Trophoblast cell (in vitro differentiated cells and primary cell): ENCODE results near the gene RXFP2. TPM values are rescaled to one million over a fixed set of nuclear protein-coding genes. Genes with fewer than 3 reads are reported as not detected.

Experiments
- DNase-seq, 2 donors: peaks; one replicate each; pipeline ENCODE4 v3.0.0-alpha.2; 2016
- H2AFZ ChIP-seq: 2 replicates; pipeline ENCODE4 v1.6.1; 2013; ENCODE audit warnings: low read length, moderate library complexity, mild to moderate bottlenecking; ENCODE audit not compliant: insufficient read depth, poor library complexity
- H2AK5ac ChIP-seq: 2 replicates; pipeline ENCODE4 v1.6.1; 2013; ENCODE audit warnings: mild to moderate bottlenecking, low read length
- H2BK120ac ChIP-seq: 2 replicates; pipeline ENCODE4 v1.6.1; 2013; ENCODE audit warnings: low read length, mild to moderate bottlenecking, moderate library complexity; ENCODE audit not compliant: insufficient read depth, poor library complexity
- H2BK12ac ChIP-seq: 2 replicates; pipeline ENCODE4 v1.6.1; 2013; ENCODE audit warnings: mild to moderate bottlenecking, low read length, moderate library complexity
- H2BK5ac ChIP-seq: 2 replicates; pipeline ENCODE4 v1.6.1; 2013; ENCODE audit warnings: low read length, low read depth, moderate library complexity, mild to moderate bottlenecking; ENCODE audit not compliant: poor library complexity
- H3K14ac ChIP-seq: 2 replicates; pipeline ENCODE4 v1.6.1; 2013; ENCODE audit warnings: mild to moderate bottlenecking, low read length
- H3K18ac ChIP-seq: 2 replicates; pipeline ENCODE4 v1.6.1; 2013; ENCODE audit warnings: mild to moderate bottlenecking, low read length
- H3K23ac ChIP-seq: 2 replicates; pipeline ENCODE4 v1.6.1; 2013; ENCODE audit warnings: low read length
- H3K27ac ChIP-seq: 2 replicates; pipeline ENCODE4 v1.5.1; 2013; ENCODE audit warnings: low read depth, mild to moderate bottlenecking, inconsistent platforms, low read length, moderate library complexity
- H3K27me3 ChIP-seq: 2 replicates; pipeline ENCODE4 v1.6.1; 2013; ENCODE audit warnings: inconsistent platforms, mild to moderate bottlenecking, low read length, moderate library complexity; ENCODE audit not compliant: insufficient read depth
- H3K36me3 ChIP-seq, 2 experiments: 1 replicate in 1 of 2; 2 replicates in 1 of 2; pipeline ENCODE4 v1.6.1; 2013; ENCODE audit warnings: low read length in 2 of 2, mild to moderate bottlenecking in 2 of 2, moderate library complexity in 1 of 2; ENCODE audit not compliant: insufficient read depth in 2 of 2, control insufficient read depth in 1 of 2
- H3K4ac ChIP-seq: 2 replicates; pipeline ENCODE4 v1.6.1; 2013; ENCODE audit warnings: low read depth, mild to moderate bottlenecking, low read length, moderate library complexity
- H3K4me1 ChIP-seq, 2 experiments: 1 replicate in 1 of 2; 2 replicates in 1 of 2; pipeline ENCODE4 v1.6.1; 2013; ENCODE audit warnings: low read length in 2 of 2, mild to moderate bottlenecking in 2 of 2, moderate library complexity in 1 of 2; ENCODE audit not compliant: insufficient read depth in 2 of 2, control insufficient read depth in 1 of 2
- H3K4me2 ChIP-seq: 2 replicates; pipeline ENCODE4 v1.6.1; 2013; ENCODE audit warnings: inconsistent platforms, mild to moderate bottlenecking, low read length, moderate library complexity
- H3K4me3 ChIP-seq: 2 replicates; pipeline ENCODE4 v1.5.1; 2013; ENCODE audit warnings: mild to moderate bottlenecking, low read depth, low read length, inconsistent platforms
- H3K79me1 ChIP-seq: one replicate; pipeline ENCODE4 v1.6.1; 2013; ENCODE audit warnings: low read length
- H3K79me2 ChIP-seq: 2 replicates; pipeline ENCODE4 v1.6.1; 2013; ENCODE audit warnings: low read length, mild to moderate bottlenecking; ENCODE audit not compliant: control insufficient read depth, insufficient read depth, poor library complexity
- H3K9ac ChIP-seq: 2 replicates; pipeline ENCODE4 v1.6.1; 2013; ENCODE audit warnings: mild to moderate bottlenecking, low read length
- H3K9me3 ChIP-seq: 2 replicates; pipeline ENCODE4 v1.6.1; 2013; ENCODE audit warnings: low read depth, mild to moderate bottlenecking, control low read depth, inconsistent platforms, low read length; ENCODE audit not compliant: insufficient read depth
- H4K12ac ChIP-seq: 2 replicates; pipeline ENCODE4 v1.6.1; 2013; ENCODE audit warnings: low read depth, mild to moderate bottlenecking, low read length, moderate library complexity
- H4K8ac ChIP-seq: 2 replicates; pipeline ENCODE4 v1.6.1; 2013; ENCODE audit warnings: low read depth, mild to moderate bottlenecking, low read length, moderate library complexity
- H4K91ac ChIP-seq: one replicate; pipeline ENCODE4 v1.6.1; 2013; ENCODE audit warnings: low read depth, mild to moderate bottlenecking, low read length, moderate library complexity
- WGBS: extraction: QIAGEN DNeasy Blood & Tissue Kit; methylation state at CpG from one replicate; pipeline ENCODE4 v1.1.7; 2013; ENCODE audit warnings: missing lambda C conversion rate; ENCODE audit not compliant: insufficient read length, insufficient coverage; ENCODE audit errors: extremely low coverage; 5-methylcytosine and 5-hydroxymethylcytosine counted together
- polyA plus RNA-seq: library from polyadenylated mRNA; stranded (reverse); fragments of 200-250 nt; gene quantifications from 2 replicates; pipeline ENCODE4 v1.2.3, GENCODE V29; 2013

RXFP2 gene
- polyA plus RNA-seq, result not detected in 2 replicates

DNA sequence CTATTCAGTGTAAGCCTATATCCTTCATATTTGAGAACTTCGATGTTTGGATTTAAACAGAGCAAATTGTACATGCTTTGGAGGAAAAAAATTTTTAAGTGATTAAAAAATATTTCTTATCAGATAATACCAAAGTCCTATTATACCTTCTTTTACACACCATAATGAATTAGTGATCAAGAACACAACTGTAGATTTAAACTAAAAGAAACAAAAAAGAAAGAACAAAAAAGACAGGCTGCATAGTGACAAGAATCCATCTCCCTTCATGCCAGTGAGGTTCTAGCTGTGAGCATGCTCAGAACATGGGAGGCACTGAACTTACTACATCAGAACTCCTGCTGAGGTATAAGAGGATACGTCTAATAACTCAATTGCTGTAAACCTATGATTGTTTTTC is at the start of gene RXFP2:
Gene RXFP2, plus strand, starts transcription at position 301 of the 400 bp plus-strand sequence. Its CDS starts 87 bp downstream, at position 388.
- H3K4me3 ChIP-seq, result no peak within 1 kb of the TSS
- no peak for DNase-seq
- no peak within 1 kb of the TSS for H4K12ac ChIP-seq
- no peak within 1 kb of the TSS for H2AFZ ChIP-seq
- no peak within 1 kb of the TSS for H2AK5ac ChIP-seq
- H3K36me3 ChIP-seq, result no peaks in the 10 kb centered on the region
- no peak within 1 kb of the TSS for H3K9ac ChIP-seq
- no peak within 1 kb of the TSS for H4K91ac ChIP-seq
- H2BK120ac ChIP-seq, result no peak within 1 kb of the TSS
- no peak within 1 kb of the TSS for H2BK5ac ChIP-seq
- H3K79me2 ChIP-seq, result no peaks in the 10 kb centered on the region
- H3K4me2 ChIP-seq, result no peak within 1 kb of the TSS
- H3K18ac ChIP-seq, result no peak within 1 kb of the TSS
- no peak within 1 kb of the TSS for H4K8ac ChIP-seq
- no peak within 1 kb of the TSS for H3K23ac ChIP-seq
- no CpG with 5 or more reads among the region's 2 CpGs for WGBS
- H3K4ac ChIP-seq, result no peak within 1 kb of the TSS
- H3K27ac ChIP-seq, result no peak within 1 kb of the TSS
- H2BK12ac ChIP-seq, result no peak within 1 kb of the TSS
- no peaks in the 10 kb centered on the region for H3K9me3 ChIP-seq
- H3K14ac ChIP-seq, result no peak within 1 kb of the TSS
- no peaks in the 10 kb centered on the region for H3K79me1 ChIP-seq
- no peaks in the 10 kb centered on the region for H3K27me3 ChIP-seq
- no peaks in the 10 kb centered on the region for H3K4me1 ChIP-seq

GRCh38 chr13:31697290-31697689 is 42.0 kb upstream of the RXFP2 start:
- peak in 1 of 2 donors; percentile 18 for DNase-seq
- Histone ChIP-seq H3K23ac (no peak overlapping the region), H4K8ac (no peak overlapping the region), H2BK5ac (no peak overlapping the region), H3K4me3 (no peak overlapping the region), H3K14ac (no peak overlapping the region), H2AFZ (no peak overlapping the region), H3K36me3 (no peaks in the 10 kb centered on the region), H3K9ac (no peak overlapping the region), H4K91ac (no peak overlapping the region), H3K4me2 (no peak overlapping the region), H2AK5ac (no peak overlapping the region), H2BK120ac (no peak overlapping the region), H3K18ac (no peak overlapping the region), H3K27me3 (no peaks in the 10 kb centered on the region), H3K4me1 (no peaks in the 10 kb centered on the region), H4K12ac (no peak overlapping the region), H3K79me2 (no peaks in the 10 kb centered on the region), H3K4ac (no peak overlapping the region), H3K27ac (no peak overlapping the region), H2BK12ac (no peak overlapping the region), H3K9me3 (peaks cover 4% of the 10 kb centered on the region), H3K79me1 (no peaks in the 10 kb centered on the region)
- WGBS, result no CpG with 5 or more reads among the region's 1 CpG

DNA sequence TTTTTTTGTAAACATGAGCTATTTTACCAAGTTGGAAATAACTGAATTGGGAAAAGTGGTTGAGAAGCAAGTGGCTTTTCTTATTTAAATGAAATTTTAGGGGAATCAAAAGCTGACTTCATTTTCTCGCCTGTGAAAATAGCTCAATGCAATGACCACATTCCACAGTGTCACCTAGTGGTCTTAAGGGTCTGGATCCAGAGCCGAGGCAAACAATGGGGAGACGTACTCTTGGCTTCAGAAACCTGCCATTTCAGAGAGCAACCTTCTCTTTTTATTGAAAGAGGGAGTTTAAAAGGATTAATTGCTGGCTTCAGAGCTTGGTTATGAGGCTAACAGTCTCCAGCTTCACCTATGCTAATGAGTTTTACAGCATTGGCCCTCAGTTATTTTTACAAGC is 39.7 kb upstream of the RXFP2 start:
- Histone ChIP-seq H3K4me1 (no peaks in the 10 kb centered on the region), H4K91ac (no peak overlapping the region), H2BK12ac (no peak overlapping the region), H2BK120ac (no peak overlapping the region), H3K9me3 (peaks cover 4% of the 10 kb centered on the region), H4K8ac (no peak overlapping the region), H3K79me2 (no peaks in the 10 kb centered on the region), H4K12ac (no peak overlapping the region), H3K79me1 (no peaks in the 10 kb centered on the region), H2BK5ac (no peak overlapping the region), H3K27ac (no peak overlapping the region), H3K23ac (no peak overlapping the region), H2AFZ (no peak overlapping the region), H3K4me2 (no peak overlapping the region), H3K18ac (no peak overlapping the region), H3K27me3 (no peaks in the 10 kb centered on the region), H3K36me3 (no peaks in the 10 kb centered on the region), H3K4me3 (no peak overlapping the region), H3K4ac (no peak overlapping the region), H2AK5ac (no peak overlapping the region), H3K9ac (no peak overlapping the region), H3K14ac (no peak overlapping the region)
- no peak for DNase-seq
- WGBS, result no CpG with 5 or more reads among the region's 3 CpGs

GRCh38 chr13:31703780-31704179 is 35.5 kb upstream of the RXFP2 start:
- Histone ChIP-seq H3K23ac (no peak overlapping the region), H4K12ac (no peak overlapping the region), H2AK5ac (no peak overlapping the region), H3K79me1 (no peaks in the 10 kb centered on the region), H3K27ac (no peak overlapping the region), H3K9ac (no peak overlapping the region), H2AFZ (no peak overlapping the region), H3K9me3 (no peaks in the 10 kb centered on the region), H4K91ac (no peak overlapping the region), H3K36me3 (no peaks in the 10 kb centered on the region), H3K18ac (no peak overlapping the region), H3K79me2 (no peaks in the 10 kb centered on the region), H3K4me1 (no peaks in the 10 kb centered on the region), H4K8ac (no peak overlapping the region), H2BK5ac (no peak overlapping the region), H3K4ac (no peak overlapping the region), H2BK120ac (no peak overlapping the region), H3K4me2 (no peak overlapping the region), H3K27me3 (no peaks in the 10 kb centered on the region), H3K14ac (no peak overlapping the region), H2BK12ac (no peak overlapping the region), H3K4me3 (peak overlapping the region; percentile 20)
- no peak for DNase-seq
- WGBS, result no CpG with 5 or more reads among the region's 3 CpGs
